PC-9 (cell line): ENCODE measurements around the gene DMAC2.

Source experiments
- CTCF ChIP-seq: fragments of 200-600 bp; sonication (generic); conservative IDR thresholded peaks from 2 replicates; pipeline ENCODE4 v1.6.1; 2017; ENCODE audit warnings: mixed run types, antibody characterized with exemption, mild to moderate bottlenecking, moderate library complexity
- EZH2 ChIP-seq: fragments of 200-600 bp; sonication (generic); IDR thresholded peaks from 2 replicates; pipeline ENCODE4 v1.8.0; 2017; ENCODE audit warnings: antibody characterized with exemption, low read depth

DNA sequence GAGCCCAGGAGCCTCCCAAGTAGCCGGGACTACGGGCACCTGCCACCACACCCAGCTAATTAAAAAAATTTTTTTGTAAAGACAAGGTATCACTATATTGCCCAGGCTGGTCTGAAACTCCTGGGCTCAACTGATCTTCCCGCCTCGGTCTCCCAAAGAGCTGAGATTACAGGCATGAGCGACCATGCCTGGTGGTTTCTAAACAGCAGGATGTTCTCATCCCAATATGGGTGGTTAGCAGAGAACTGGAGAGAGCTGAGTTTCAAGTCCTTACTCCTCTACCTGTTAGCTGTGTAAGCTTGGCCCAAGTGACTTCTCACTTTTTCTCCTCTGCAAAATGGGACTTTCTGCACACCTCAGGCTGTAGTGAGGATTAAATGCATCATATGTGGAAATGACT lies 55.4 kb downstream of the DMAC2 start:
- TF ChIP-seq CTCF (no peak), EZH2 (no peak)
